MCF 10A (cell line): ENCODE results near the gene COL3A1. TPM values are rescaled to one million over a fixed set of nuclear protein-coding genes. Genes with fewer than 3 reads are reported as not detected.
A peak's percentile ranks its signal among the peaks of the same experiment; 100 is the strongest.

Experiments used
- BruUV-seq: library from RNA; stranded (reverse); fragments of 400-500 nt; replicated peaks from 2 replicates; lab custom pipeline; 2021; lab: Mats Ljungman, UMichigan
- CTCF ChIA-PET: fragments of 300-600 bp; sonication (Branson Sonifier 250); formaldehyde crosslinking; extraction: SDS; loops from one replicate; lab custom pipeline; 2021; ENCODE audit warnings: antibody characterized with exemption, inconsistent platforms; lab: Yijun Ruan, JAX
- POLR2A ChIA-PET: fragments of 300-600, 350-650 bp; sonication (Branson Sonifier 250); formaldehyde crosslinking; extraction: SDS; loops from one replicate; lab custom pipeline; 2020; ENCODE audit warnings: antibody characterized with exemption, inconsistent platforms; lab: Yijun Ruan, JAX
- DNase-seq: peaks from one replicate; pipeline ENCODE4 v3.0.0-alpha.2; 2018; ENCODE audit not compliant: unreplicated experiment
- H3K27ac Mint-ChIP-seq: one replicate; pipeline ENCODE4 v1.8.0; 2022; ENCODE audit warnings: mild to moderate bottlenecking, low read depth, mixed read lengths; ENCODE audit not compliant: unreplicated experiment
- H3K27me3 Mint-ChIP-seq: one replicate; pipeline ENCODE4 v1.8.0; 2022; ENCODE audit warnings: mixed read lengths; ENCODE audit not compliant: insufficient read depth, unreplicated experiment
- H3K36me3 Mint-ChIP-seq: one replicate; pipeline ENCODE4 v1.8.0; 2022; ENCODE audit warnings: mild to moderate bottlenecking, moderate library complexity, mixed read lengths; ENCODE audit not compliant: insufficient read depth, unreplicated experiment
- H3K4me1 Mint-ChIP-seq: one replicate; pipeline ENCODE4 v1.8.0; 2022; ENCODE audit warnings: mixed read lengths; ENCODE audit not compliant: insufficient read depth, unreplicated experiment
- H3K4me3 Mint-ChIP-seq: one replicate; pipeline ENCODE4 v1.8.0; 2022; ENCODE audit warnings: mild to moderate bottlenecking, moderate library complexity, mixed read lengths; ENCODE audit not compliant: unreplicated experiment
- H3K9me3 Mint-ChIP-seq: one replicate; pipeline ENCODE4 v1.8.0; 2022; ENCODE audit warnings: mixed read lengths; ENCODE audit not compliant: unreplicated experiment
- intact Hi-C: fragments of 100-400 bp; cut with micrococcal nuclease; formaldehyde crosslinking; loops from 2 replicates; pipeline ENCODE4 v1.14.1; 2022
- total RNA-seq: library from RNA; stranded (reverse); gene quantifications from 2 replicates; pipeline ENCODE4 v1.2.3, GENCODE V29; 2022
- TF ChIP-seq, protein P1 (sequence below): fragments of 200-600 bp; IDR thresholded peaks from one replicate; pipeline ENCODE4 v1.8.0; 2022; ENCODE audit warnings: antibody characterized with exemption, mild to moderate bottlenecking; ENCODE audit not compliant: unreplicated experiment

COL3A1 gene
- total RNA-seq, 1 experiment from 2014 or later: not detected

- no peak overlapping the region for H3K27ac Mint-ChIP-seq
- peaks cover 8% of the 10 kb centered on the region for H3K36me3 Mint-ChIP-seq
- POLR2A ChIA-PET: no interaction called here
- no peak overlapping the region for H3K4me3 Mint-ChIP-seq
- intact Hi-C loops: no loop called here
- no peaks in the 10 kb centered on the region for H3K27me3 Mint-ChIP-seq
- H3K9me3 Mint-ChIP-seq: no peaks in the 10 kb centered on the region
- no peaks in the 10 kb centered on the region for H3K4me1 Mint-ChIP-seq
- CTCF ChIA-PET: no interaction called here
- no TSS peak for BruUV-seq
- TF ChIP-seq, protein P1, sequence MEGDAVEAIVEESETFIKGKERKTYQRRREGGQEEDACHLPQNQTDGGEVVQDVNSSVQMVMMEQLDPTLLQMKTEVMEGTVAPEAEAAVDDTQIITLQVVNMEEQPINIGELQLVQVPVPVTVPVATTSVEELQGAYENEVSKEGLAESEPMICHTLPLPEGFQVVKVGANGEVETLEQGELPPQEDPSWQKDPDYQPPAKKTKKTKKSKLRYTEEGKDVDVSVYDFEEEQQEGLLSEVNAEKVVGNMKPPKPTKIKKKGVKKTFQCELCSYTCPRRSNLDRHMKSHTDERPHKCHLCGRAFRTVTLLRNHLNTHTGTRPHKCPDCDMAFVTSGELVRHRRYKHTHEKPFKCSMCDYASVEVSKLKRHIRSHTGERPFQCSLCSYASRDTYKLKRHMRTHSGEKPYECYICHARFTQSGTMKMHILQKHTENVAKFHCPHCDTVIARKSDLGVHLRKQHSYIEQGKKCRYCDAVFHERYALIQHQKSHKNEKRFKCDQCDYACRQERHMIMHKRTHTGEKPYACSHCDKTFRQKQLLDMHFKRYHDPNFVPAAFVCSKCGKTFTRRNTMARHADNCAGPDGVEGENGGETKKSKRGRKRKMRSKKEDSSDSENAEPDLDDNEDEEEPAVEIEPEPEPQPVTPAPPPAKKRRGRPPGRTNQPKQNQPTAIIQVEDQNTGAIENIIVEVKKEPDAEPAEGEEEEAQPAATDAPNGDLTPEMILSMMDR: no peak
- peak; percentile 41 for DNase-seq
Measured at GRCh38 chr2:189037518-189037917, 63.3 kb downstream of the COL3A1 start.

- no peak overlapping the region for H3K27ac Mint-ChIP-seq
- peaks cover 16% of the 10 kb centered on the region for H3K36me3 Mint-ChIP-seq
- no TSS peak for BruUV-seq
- H3K4me3 Mint-ChIP-seq: no peak overlapping the region
- H3K4me1 Mint-ChIP-seq: peaks cover 6% of the 10 kb centered on the region
- no peaks in the 10 kb centered on the region for H3K9me3 Mint-ChIP-seq
- POLR2A ChIA-PET: interaction anchor here (0.6 to 1.0 kb wide), 2 partner anchors 61 to 319 kb away, joined by 3 read pairs; no protein-coding TSS in a partner anchor
- TF ChIP-seq, protein P1: no peak
- no peak for DNase-seq
- intact Hi-C loops: no loop called here
- CTCF ChIA-PET: no interaction called here
- H3K27me3 Mint-ChIP-seq: no peaks in the 10 kb centered on the region
Measured at GRCh38 chr2:189045836-189046235, 71.7 kb downstream of the COL3A1 start.

DNA sequence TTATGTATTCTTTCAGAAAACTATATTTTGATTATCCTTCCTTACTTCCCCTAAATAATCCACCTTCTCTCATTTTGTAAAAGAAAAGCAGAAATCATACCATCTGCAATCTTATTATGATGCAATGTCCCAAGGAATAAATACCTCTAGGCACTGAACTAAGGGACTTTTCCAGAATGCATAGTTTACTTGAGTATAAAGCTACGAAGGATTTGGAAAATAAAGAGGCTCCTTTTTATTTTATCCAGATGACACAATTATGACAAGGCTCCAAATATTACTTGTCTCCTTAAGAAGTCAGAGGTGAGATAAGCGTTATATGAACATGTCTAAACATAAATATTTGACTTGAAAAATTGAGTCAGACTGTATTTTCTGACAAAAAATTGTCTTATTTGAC is 72.1 kb downstream of the COL3A1 start:
- Mint-ChIP-seq H3K36me3 (peaks cover 16% of the 10 kb centered on the region), H3K27me3 (no peaks in the 10 kb centered on the region), H3K27ac (no peak overlapping the region), H3K4me1 (peaks cover 6% of the 10 kb centered on the region), H3K4me3 (no peak overlapping the region), H3K9me3 (no peaks in the 10 kb centered on the region)
- BruUV-seq: no TSS peak
- ChIA-PET CTCF (interaction anchor here (0.6 to 0.8 kb wide), 4 partner anchors 21 to 532 kb away, joined by 3 to 5 read pairs (median 4); no protein-coding TSS in a partner anchor), POLR2A (interaction anchor here (0.6 to 1.0 kb wide), 2 partner anchors 60 to 319 kb away, joined by 3 read pairs; no protein-coding TSS in a partner anchor)
- intact Hi-C loops: no loop called here
- TF ChIP-seq, protein P1: no peak
- DNase-seq: no peak

GRCh38 chr2:189047171-189047888 is 73.2 kb downstream of the COL3A1 start:
- POLR2A ChIA-PET: interaction anchor here (0.5 to 0.7 kb wide), 2 partner anchors 187 to 1273 kb away, joined by 3 read pairs; partner anchors contain the start of gene HIBCH
- no peak for DNase-seq
- TF ChIP-seq, protein P1: no peak
- H3K9me3 Mint-ChIP-seq: no peaks in the 10 kb centered on the region
- peaks cover 6% of the 10 kb centered on the region for H3K4me1 Mint-ChIP-seq
- BruUV-seq: no TSS peak
- intact Hi-C loops: no loop called here
- no peaks in the 10 kb centered on the region for H3K27me3 Mint-ChIP-seq
- CTCF ChIA-PET: interaction anchor here (0.9 kb wide), 1 partner anchor 9 kb away, joined by 5 read pairs; no protein-coding TSS in a partner anchor
- H3K27ac Mint-ChIP-seq: no peak overlapping the region
- H3K4me3 Mint-ChIP-seq: no peak overlapping the region
- peaks cover 22% of the 10 kb centered on the region for H3K36me3 Mint-ChIP-seq
